Neural progenitor cell (in vitro differentiated cells): Measurements from ENCODE around the gene JAZF1. TPM values are rescaled to one million over a fixed set of nuclear protein-coding genes. Genes with fewer than 3 reads are reported as not detected.

Experiments
- DNase-seq: peaks from one replicate; pipeline ENCODE4 v3.0.0-alpha.2; 2016; ENCODE audit warnings: low spot score
- H2AFZ ChIP-seq: fragments of 200-600 bp; sonication (generic); replicated peaks from 2 replicates; pipeline ENCODE4 v1.6.1; 2016; ENCODE audit warnings: antibody characterized with exemption
- H3F3A ChIP-seq: fragments of 200-600 bp; sonication (generic); 2 replicates; pipeline ENCODE4 v1.6.1; 2016; ENCODE audit warnings: antibody characterized with exemption, low read depth
- H3K27ac ChIP-seq: fragments of 200-600 bp; sonication (generic); 2 replicates; pipeline ENCODE4 v1.5.1; 2016; ENCODE audit warnings: mild to moderate bottlenecking
- H3K27me3 ChIP-seq: fragments of 200-600 bp; sonication (generic); 2 replicates; pipeline ENCODE4 v1.6.1; 2016; ENCODE audit warnings: mild to moderate bottlenecking, moderate library complexity
- H3K36me3 ChIP-seq: fragments of 200-600 bp; sonication (generic); 2 replicates; pipeline ENCODE4 v1.5.1; 2016
- H3K4me1 ChIP-seq: fragments of 200-600 bp; sonication (generic); 2 replicates; pipeline ENCODE4 v1.6.1; 2016; ENCODE audit warnings: mixed run types
- H3K4me2 ChIP-seq: fragments of 200-600 bp; sonication (generic); 2 replicates; pipeline ENCODE4 v1.6.1; 2016
- H3K4me3 ChIP-seq: fragments of 200-600 bp; sonication (generic); 2 replicates; pipeline ENCODE4 v1.5.1; 2016
- H3K79me2 ChIP-seq: fragments of 200-600 bp; sonication (generic); 2 replicates; pipeline ENCODE4 v1.6.1; 2016; ENCODE audit warnings: low read depth
- H3K9ac ChIP-seq: fragments of 200-600 bp; sonication (generic); 2 replicates; pipeline ENCODE4 v1.6.1; 2016
- H3K9me3 ChIP-seq: fragments of 200-600 bp; sonication (generic); 2 replicates; pipeline ENCODE4 v1.5.1; 2016; ENCODE audit warnings: low read depth
- H4K20me1 ChIP-seq: fragments of 200-600 bp; sonication (generic); 2 replicates; pipeline ENCODE4 v1.6.1; 2016; ENCODE audit warnings: low read depth
- H3K27ac Mint-ChIP-seq: 3 replicates; pipeline ENCODE4 v1.8.0; 2021; ENCODE audit warnings: mixed read lengths
- H3K27me3 Mint-ChIP-seq: 2 replicates; pipeline ENCODE4 v1.8.0; 2022; ENCODE audit warnings: low read depth, mild to moderate bottlenecking, inconsistent platforms, moderate library complexity, mixed read lengths; ENCODE audit not compliant: insufficient read depth
- H3K36me3 Mint-ChIP-seq: 3 replicates; pipeline ENCODE4 v1.8.0; 2021; ENCODE audit warnings: mixed read lengths
- H3K4me1 Mint-ChIP-seq: 3 replicates; pipeline ENCODE4 v1.8.0; 2021; ENCODE audit warnings: mixed read lengths
- H3K4me3 Mint-ChIP-seq: 3 replicates; pipeline ENCODE4 v1.8.0; 2021; ENCODE audit warnings: mild to moderate bottlenecking, moderate library complexity, mixed read lengths
- H3K9me3 Mint-ChIP-seq: 3 replicates; pipeline ENCODE4 v1.8.0; 2020; ENCODE audit warnings: mixed read lengths
- CTCF ChIP-seq: fragments of 200-600 bp; sonication (generic); IDR thresholded peaks from 2 replicates; pipeline ENCODE4 v1.5.1; 2017; ENCODE audit warnings: antibody characterized with exemption, mild to moderate bottlenecking
- EZH2 ChIP-seq: fragments of 200-600 bp; sonication (generic); IDR thresholded peaks from 2 replicates; pipeline ENCODE4 v1.6.1; 2017; ENCODE audit warnings: antibody characterized with exemption, mild to moderate bottlenecking, moderate library complexity
- EZH2phosphoT487 ChIP-seq: fragments of 200-600 bp; sonication (generic); IDR thresholded peaks from 2 replicates; pipeline ENCODE4 v1.6.1; 2017; ENCODE audit warnings: antibody characterized with exemption
- total RNA-seq: library from RNA; depleted of rRNA; stranded (reverse); fragments of >200 nt; gene quantifications from 2 replicates; pipeline ENCODE4 v1.2.3, GENCODE V29; 2015; ENCODE audit warnings: low replicate concordance

Gene JAZF1
- total RNA-seq, 1 donor from 2014 or later = 3.1 TPM

- Mint-ChIP-seq H3K36me3 (no peaks in the 10 kb centered on the region), H3K27ac (no peak overlapping the region), H3K9me3 (peaks cover 6% of the 10 kb centered on the region), H3K27me3 (no peaks in the 10 kb centered on the region), H3K4me1 (peaks cover 26% of the 10 kb centered on the region), H3K4me3 (no peak overlapping the region)
- Histone ChIP-seq H3K4me2 (no peak overlapping the region), H3K4me3 (no peak overlapping the region), H3K36me3 (no peaks in the 10 kb centered on the region), H3K27ac (no peak overlapping the region), H4K20me1 (no peaks in the 10 kb centered on the region), H3K9ac (no peak overlapping the region), H3K27me3 (no peaks in the 10 kb centered on the region), H3K4me1 (peaks cover 45% of the 10 kb centered on the region), H3K79me2 (no peaks in the 10 kb centered on the region), H3F3A (peaks cover 27% of the 10 kb centered on the region), H3K9me3 (no peaks in the 10 kb centered on the region), H2AFZ (no peak overlapping the region)
- TF ChIP-seq EZH2 = no peak
- no peak for TF ChIP-seq EZH2phosphoT487
- no peak for DNase-seq
Measured at GRCh38 chr7:27914409-27914808, 266.2 kb downstream of the JAZF1 start.

GRCh38 chr7:27912751-27913150, 267.8 kb downstream of the JAZF1 start:
- Histone ChIP-seq H3K27ac (no peak overlapping the region), H3K4me3 (no peak overlapping the region), H3K4me1 (peaks cover 47% of the 10 kb centered on the region), H2AFZ (peak overlapping the region; percentile 71), H3K4me2 (no peak overlapping the region), H3F3A (peaks cover 27% of the 10 kb centered on the region), H3K9me3 (no peaks in the 10 kb centered on the region), H4K20me1 (no peaks in the 10 kb centered on the region), H3K36me3 (no peaks in the 10 kb centered on the region), H3K79me2 (no peaks in the 10 kb centered on the region), H3K27me3 (no peaks in the 10 kb centered on the region), H3K9ac (no peak overlapping the region)
- H3K27me3 Mint-ChIP-seq = no peaks in the 10 kb centered on the region
- no peak for TF ChIP-seq CTCF
- no peak for TF ChIP-seq EZH2
- no peak for TF ChIP-seq EZH2phosphoT487
- H3K4me3 Mint-ChIP-seq = no peak overlapping the region
- DNase-seq = no peak
- no peak overlapping the region for H3K27ac Mint-ChIP-seq
- peaks cover 6% of the 10 kb centered on the region for H3K9me3 Mint-ChIP-seq
- H3K4me1 Mint-ChIP-seq = peaks cover 26% of the 10 kb centered on the region
- no peaks in the 10 kb centered on the region for H3K36me3 Mint-ChIP-seq

GRCh38 chr7:27911920-27912319, 268.7 kb downstream of the JAZF1 start:
- no peak overlapping the region for H3K27ac Mint-ChIP-seq

More at GRCh38 chr7:27911920-27912319, 268.7 kb downstream of the JAZF1 start:
- Histone ChIP-seq H3K4me1 (peaks cover 51% of the 10 kb centered on the region), H3K36me3 (no peaks in the 10 kb centered on the region), H2AFZ (peak overlapping the region; percentile 71), H3K9ac (no peak overlapping the region), H3K4me2 (peak overlapping the region; percentile 75), H3K4me3 (no peak overlapping the region), H4K20me1 (no peaks in the 10 kb centered on the region), H3K27me3 (no peaks in the 10 kb centered on the region), H3K79me2 (no peaks in the 10 kb centered on the region), H3F3A (peaks cover 27% of the 10 kb centered on the region), H3K27ac (peak overlapping the region; percentile 21), H3K9me3 (no peaks in the 10 kb centered on the region)
- H3K27me3 Mint-ChIP-seq = no peaks in the 10 kb centered on the region
- H3K4me1 Mint-ChIP-seq = peaks cover 26% of the 10 kb centered on the region
- TF ChIP-seq CTCF = no peak
- no peak for TF ChIP-seq EZH2phosphoT487
- TF ChIP-seq EZH2 = no peak
- no peak overlapping the region for H3K4me3 Mint-ChIP-seq
- peaks cover 6% of the 10 kb centered on the region for H3K9me3 Mint-ChIP-seq
- DNase-seq = no peak
- no peaks in the 10 kb centered on the region for H3K36me3 Mint-ChIP-seq
